ENCODE measurements around the gene LHPP.
A peak's percentile ranks its signal among the peaks of the same experiment; 100 is the strongest.

The LHPP gene

DNA sequence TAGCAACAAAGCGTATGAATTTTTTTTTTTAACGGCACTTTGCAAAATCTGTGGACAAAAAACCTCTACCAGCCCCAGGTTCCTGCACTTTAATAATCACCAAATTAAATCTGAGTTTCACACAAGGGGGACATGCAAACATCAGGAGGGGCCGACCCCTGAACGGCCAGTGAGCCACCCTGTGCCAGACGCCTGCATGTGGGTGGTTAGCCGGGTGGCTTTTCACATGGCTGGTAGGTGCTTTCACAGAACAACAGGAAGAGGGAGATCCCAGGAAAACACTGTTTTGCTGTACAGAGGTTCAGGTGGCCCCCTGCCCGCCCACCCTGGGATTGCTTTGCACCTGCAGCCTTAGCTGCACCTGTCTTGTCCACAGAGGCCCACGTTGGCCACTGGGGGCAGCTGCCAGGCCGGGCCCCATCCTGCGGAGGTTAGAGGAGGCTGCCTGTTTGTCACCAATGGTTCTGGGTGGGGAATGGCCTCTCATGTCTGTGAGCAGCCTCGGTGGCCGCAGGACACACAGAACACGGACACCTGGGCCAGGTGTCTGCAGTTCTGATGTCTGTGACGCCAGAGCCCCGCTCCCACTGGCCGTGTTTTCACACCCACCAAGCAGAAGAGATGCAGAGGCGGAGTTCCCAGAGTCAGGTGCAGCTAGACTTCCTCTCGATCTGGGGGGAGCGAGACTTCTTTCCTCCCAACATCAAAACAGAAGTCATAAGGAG lies 174.8 kb downstream of the LHPP start:
- no peaks in the 10 kb centered on the region for H3K27me3 Mint-ChIP-seq
- no peak overlapping the region for H3K27ac Mint-ChIP-seq
- no peak for DNase-seq
- no peak overlapping the region for H3K4me3 Mint-ChIP-seq
- H3K36me3 Mint-ChIP-seq (ENCODE audit: low read depth) = peaks cover 14% of the 10 kb centered on the region
- H3K9me3 Mint-ChIP-seq = no peaks in the 10 kb centered on the region
- ATAC-seq = no peak
- H3K4me1 Mint-ChIP-seq = peaks cover 54% of the 10 kb centered on the region

- Mint-ChIP-seq H3K27ac (peak overlapping the region; percentile 64), H3K4me3 (no peak overlapping the region)
- no peak for ATAC-seq
Observed at GRCh38 chr10:124637091-124637700, 175.6 kb downstream of the LHPP start.

DNA sequence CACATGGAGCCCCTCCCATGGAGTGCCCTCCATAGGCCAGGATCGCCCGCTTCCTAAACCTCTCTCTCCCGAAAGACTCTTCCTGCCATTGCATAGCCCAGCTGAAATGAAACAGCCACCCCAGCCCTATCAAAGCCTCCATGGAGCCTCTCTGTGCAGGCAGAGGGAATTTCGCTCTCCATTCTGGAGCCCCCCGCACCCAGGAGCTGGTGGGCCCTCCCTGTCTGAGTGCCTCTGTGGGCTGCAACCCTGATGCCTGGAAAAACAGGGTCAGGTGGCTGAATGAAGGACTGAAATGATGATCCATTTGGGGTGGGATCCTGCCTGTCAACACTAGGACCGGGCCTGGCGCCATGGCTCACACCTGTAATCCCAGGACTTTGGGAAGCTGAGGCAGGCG lies 176.1 kb downstream of the LHPP start:
- Mint-ChIP-seq H3K27me3 (no peaks in the 10 kb centered on the region), H3K27ac (peak overlapping the region; percentile 64), H3K4me3 (no peak overlapping the region), H3K9me3 (no peaks in the 10 kb centered on the region), H3K36me3 (ENCODE audit: low read depth) (peaks cover 14% of the 10 kb centered on the region), H3K4me1 (peaks cover 59% of the 10 kb centered on the region)
- no peak for DNase-seq
- ATAC-seq = no peak

More at GRCh38 chr10:124637091-124637700, 175.6 kb downstream of the LHPP start:
- DNase-seq = no peak
- H3K27me3 Mint-ChIP-seq = no peaks in the 10 kb centered on the region
- H3K9me3 Mint-ChIP-seq = no peaks in the 10 kb centered on the region
- H3K36me3 Mint-ChIP-seq (ENCODE audit: low read depth) = peaks cover 14% of the 10 kb centered on the region
- peaks cover 54% of the 10 kb centered on the region for H3K4me1 Mint-ChIP-seq

DNA sequence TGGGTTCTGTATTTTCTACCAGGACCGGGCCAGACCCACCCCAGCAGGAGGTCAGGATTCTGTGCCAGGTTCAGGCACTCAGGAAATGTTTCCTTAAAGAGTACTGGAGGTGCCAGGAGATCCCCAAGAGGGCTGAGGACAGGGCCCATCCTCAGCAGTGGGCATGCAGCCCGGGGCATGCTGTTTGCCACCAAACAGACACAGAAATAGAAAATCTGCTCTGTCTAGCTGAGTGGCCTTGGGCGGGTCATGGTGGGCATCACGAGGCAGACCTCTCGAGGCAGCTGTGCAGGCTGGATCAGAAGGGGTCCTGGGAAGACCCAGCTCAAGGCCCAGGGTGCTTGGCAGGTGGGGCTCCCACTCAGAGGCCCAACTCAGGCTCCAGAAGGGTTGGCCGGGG lies 177.6 kb downstream of the LHPP start:
- H3K4me3 Mint-ChIP-seq = no peak overlapping the region

DNA sequence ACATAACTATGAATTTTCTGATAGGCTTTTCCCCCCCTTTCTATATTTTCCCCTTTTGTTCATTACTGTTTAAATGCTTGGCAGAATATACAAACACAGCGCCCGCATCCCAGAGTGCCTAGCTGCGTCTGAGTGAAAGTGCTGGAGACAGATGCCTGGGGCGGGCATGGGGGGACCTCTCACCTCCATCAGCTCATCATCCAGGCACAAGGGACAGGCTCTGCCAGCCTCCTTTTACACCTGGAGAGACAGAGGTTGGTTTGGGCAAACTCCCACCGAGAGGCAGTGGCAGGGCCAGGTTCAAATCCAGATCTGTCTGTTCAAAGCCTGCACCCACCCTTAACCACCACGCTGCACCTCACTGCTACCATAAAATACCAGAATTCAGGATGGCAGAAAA lies 178.0 kb downstream of the LHPP start:
- Mint-ChIP-seq H3K4me3 (no peak overlapping the region), H3K4me1 (peaks cover 66% of the 10 kb centered on the region)
- ATAC-seq = no peak

More for the DNA sequence above, 177.6 kb downstream of the LHPP start:
- H3K4me1 Mint-ChIP-seq = peaks cover 62% of the 10 kb centered on the region
- DNase-seq (no peak), ATAC-seq (no peak)
- no peak overlapping the region for H3K27ac Mint-ChIP-seq
- no peaks in the 10 kb centered on the region for H3K9me3 Mint-ChIP-seq
- no peaks in the 10 kb centered on the region for H3K27me3 Mint-ChIP-seq
- H3K36me3 Mint-ChIP-seq (ENCODE audit: low read depth) = peaks cover 6% of the 10 kb centered on the region

GRCh38 chr10:124640056-124640455 lies 178.4 kb downstream of the LHPP start:
- no peaks in the 10 kb centered on the region for H3K27me3 Mint-ChIP-seq
- ATAC-seq = no peak
- no peak overlapping the region for H3K27ac Mint-ChIP-seq
- no peak for DNase-seq
- peaks cover 68% of the 10 kb centered on the region for H3K4me1 Mint-ChIP-seq
- H3K36me3 Mint-ChIP-seq (ENCODE audit: low read depth) = no peaks in the 10 kb centered on the region
- H3K4me3 Mint-ChIP-seq = no peak overlapping the region
- H3K9me3 Mint-ChIP-seq = no peaks in the 10 kb centered on the region

More for the DNA sequence above, 178.0 kb downstream of the LHPP start:
- no peak for DNase-seq
- no peaks in the 10 kb centered on the region for H3K27me3 Mint-ChIP-seq
- H3K9me3 Mint-ChIP-seq = no peaks in the 10 kb centered on the region
- H3K36me3 Mint-ChIP-seq (ENCODE audit: low read depth) = peaks cover 2% of the 10 kb centered on the region
- H3K27ac Mint-ChIP-seq = no peak overlapping the region

DNA sequence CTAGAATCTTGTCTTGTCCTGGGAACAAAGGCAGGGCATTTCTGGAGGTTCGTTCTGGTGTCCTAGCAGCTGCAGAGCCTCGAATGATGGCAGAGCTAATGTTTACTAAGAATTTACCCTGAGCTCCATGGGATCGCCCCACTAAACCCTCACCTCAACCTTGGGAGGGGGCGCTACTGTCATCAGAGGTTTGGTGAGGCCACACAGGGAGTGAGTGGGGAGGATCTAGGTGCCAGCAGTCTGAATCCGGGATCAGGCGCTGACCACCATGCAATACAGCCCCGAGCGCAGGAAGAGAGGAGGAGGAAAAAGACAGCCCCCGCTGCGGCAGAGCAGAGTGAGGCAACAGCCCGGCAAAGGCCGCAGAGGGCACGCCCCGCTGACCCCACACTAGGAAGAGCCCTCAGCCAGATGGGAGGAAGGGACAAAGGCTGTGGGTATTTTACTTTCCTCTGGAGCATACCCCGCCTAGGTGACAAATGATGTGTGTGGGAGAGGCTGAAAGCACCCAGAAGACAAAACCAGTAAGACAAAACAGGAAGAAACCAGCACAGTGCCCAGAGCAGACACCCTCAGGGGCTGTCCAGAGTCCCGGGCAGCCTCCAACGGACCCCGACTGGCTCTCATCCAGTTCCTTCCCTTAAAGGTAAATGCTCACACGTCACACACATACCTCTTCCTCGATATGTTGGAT lies 179.1 kb downstream of the LHPP start:
- Mint-ChIP-seq H3K4me3 (peak overlapping the region; percentile 33), H3K27me3 (no peaks in the 10 kb centered on the region), H3K27ac (peak overlapping the region; percentile 80), H3K36me3 (ENCODE audit: low read depth) (no peaks in the 10 kb centered on the region), H3K9me3 (no peaks in the 10 kb centered on the region), H3K4me1 (peaks cover 70% of the 10 kb centered on the region)
- ATAC-seq (peak; percentile 30), DNase-seq (no peak)

GRCh38 chr10:124641282-124642087 lies 179.9 kb downstream of the LHPP start:
- no peaks in the 10 kb centered on the region for H3K27me3 Mint-ChIP-seq
- ATAC-seq (peak; percentile 68), DNase-seq (no peak)
- peaks cover 70% of the 10 kb centered on the region for H3K4me1 Mint-ChIP-seq
- H3K27ac Mint-ChIP-seq = peak overlapping the region; percentile 80
- peak overlapping the region; percentile 33 for H3K4me3 Mint-ChIP-seq
- H3K9me3 Mint-ChIP-seq = no peaks in the 10 kb centered on the region
- no peaks in the 10 kb centered on the region for H3K36me3 Mint-ChIP-seq (ENCODE audit: low read depth)

- DNase-seq (no peak), ATAC-seq (no peak)
- no peaks in the 10 kb centered on the region for H3K36me3 Mint-ChIP-seq (ENCODE audit: low read depth)
- no peaks in the 10 kb centered on the region for H3K27me3 Mint-ChIP-seq
- H3K9me3 Mint-ChIP-seq = no peaks in the 10 kb centered on the region
- H3K4me3 Mint-ChIP-seq = no peak overlapping the region
- peak overlapping the region; percentile 80 for H3K27ac Mint-ChIP-seq
- H3K4me1 Mint-ChIP-seq = peaks cover 70% of the 10 kb centered on the region
Observed at GRCh38 chr10:124642088-124642710, 180.6 kb downstream of the LHPP start.

DNA sequence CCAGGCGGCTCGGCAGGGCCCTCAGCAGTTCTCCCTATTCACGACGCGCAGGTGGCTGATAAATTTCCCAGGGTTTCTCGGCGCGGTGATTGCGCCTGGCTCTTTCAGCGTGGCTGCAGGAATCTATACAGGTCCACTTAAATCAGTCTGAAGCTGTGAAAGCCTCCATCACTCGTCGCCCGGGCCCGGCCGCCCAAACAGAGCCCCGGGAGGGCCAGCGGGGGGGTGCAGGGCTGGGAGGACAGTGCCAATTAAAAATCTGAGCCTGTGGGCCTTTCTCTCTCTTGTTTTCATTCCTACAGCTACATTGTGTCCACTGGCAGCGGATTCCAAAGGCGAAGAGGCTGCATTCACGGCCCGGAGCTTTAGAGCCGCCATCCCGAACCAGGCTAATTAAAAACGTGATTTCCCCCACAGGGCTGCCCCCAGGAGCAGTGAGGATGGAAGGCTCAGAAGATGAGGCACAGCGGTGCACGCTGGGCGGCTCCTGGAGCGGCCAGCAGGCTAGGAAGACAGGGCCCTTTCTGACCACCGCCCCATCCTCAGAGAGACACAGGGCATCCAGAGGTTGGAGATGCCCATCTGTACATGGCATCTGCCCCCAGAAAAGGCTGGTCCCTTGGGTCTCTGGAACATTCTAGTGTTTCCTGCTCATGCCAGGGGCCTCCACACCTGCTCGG lies 181.8 kb downstream of the LHPP start:
- Mint-ChIP-seq H3K4me1 (peaks cover 71% of the 10 kb centered on the region), H3K27ac (no peak overlapping the region), H3K9me3 (no peaks in the 10 kb centered on the region), H3K4me3 (no peak overlapping the region), H3K36me3 (ENCODE audit: low read depth) (no peaks in the 10 kb centered on the region), H3K27me3 (no peaks in the 10 kb centered on the region)
- DNase-seq = no peak
- ATAC-seq = no peak

DNA sequence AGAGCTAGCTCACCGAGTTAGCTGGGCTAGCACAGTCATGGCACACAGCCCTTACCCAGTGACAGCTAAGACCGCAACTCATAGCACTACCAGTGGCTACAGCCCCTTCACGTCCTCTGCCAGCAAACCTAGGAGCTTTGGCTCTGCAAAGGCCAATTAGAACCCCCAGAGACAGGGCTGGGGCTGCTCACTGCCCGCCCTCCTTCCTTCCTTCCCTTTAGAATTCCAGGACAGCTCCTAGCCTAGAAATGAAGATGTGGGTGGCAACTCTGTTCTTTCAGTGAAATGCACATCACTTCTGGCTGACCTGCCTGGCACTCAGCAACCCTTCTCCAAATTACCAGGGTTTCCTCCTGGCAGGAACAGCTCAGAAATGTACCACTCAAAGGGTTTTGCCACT lies 182.6 kb downstream of the LHPP start:
- H3K4me3 Mint-ChIP-seq = no peak overlapping the region
- H3K27me3 Mint-ChIP-seq = no peaks in the 10 kb centered on the region
- ATAC-seq (no peak), DNase-seq (no peak)
- H3K4me1 Mint-ChIP-seq = peaks cover 78% of the 10 kb centered on the region
- H3K36me3 Mint-ChIP-seq (ENCODE audit: low read depth) = no peaks in the 10 kb centered on the region
- no peaks in the 10 kb centered on the region for H3K9me3 Mint-ChIP-seq
- peak overlapping the region; percentile 54 for H3K27ac Mint-ChIP-seq

DNA sequence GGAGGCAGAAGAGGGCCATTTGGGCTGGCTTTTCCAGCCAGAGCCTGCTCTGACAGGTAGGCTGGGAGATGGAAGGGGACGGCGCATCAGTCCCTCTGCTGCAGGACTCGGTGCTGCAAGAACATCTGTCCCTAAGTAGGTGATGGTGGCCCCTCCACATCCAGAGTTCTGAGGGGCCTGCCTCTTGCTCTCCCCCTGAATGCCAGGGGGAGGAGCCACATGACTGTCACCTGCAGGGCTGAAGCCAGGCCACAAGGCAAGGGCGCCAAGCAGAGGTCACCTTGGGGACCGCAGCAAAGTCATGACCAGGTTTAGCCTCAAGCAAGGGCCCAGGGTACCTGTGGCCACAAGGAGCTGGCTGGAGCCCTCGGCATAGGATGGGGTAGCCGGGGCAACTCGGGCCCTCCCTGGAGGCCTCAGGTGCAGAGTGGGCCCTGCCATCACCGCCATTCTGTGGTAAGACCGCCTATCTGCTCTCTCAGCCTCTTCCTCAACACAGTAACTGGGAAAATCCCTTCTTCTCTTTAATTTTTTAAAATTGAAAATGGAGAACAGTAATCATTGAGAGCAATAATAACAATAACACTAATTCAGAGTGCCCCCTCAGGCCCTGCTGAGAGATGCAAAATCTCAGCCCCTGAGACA lies 183.3 kb downstream of the LHPP start:
- H3K27ac Mint-ChIP-seq = no peak overlapping the region
- H3K4me3 Mint-ChIP-seq = no peak overlapping the region
- no peak for DNase-seq
- H3K4me1 Mint-ChIP-seq = peaks cover 80% of the 10 kb centered on the region
- H3K9me3 Mint-ChIP-seq = no peaks in the 10 kb centered on the region
- no peaks in the 10 kb centered on the region for H3K27me3 Mint-ChIP-seq
- ATAC-seq = no peak
- H3K36me3 Mint-ChIP-seq (ENCODE audit: low read depth) = no peaks in the 10 kb centered on the region

- no peak for ATAC-seq
- peaks cover 80% of the 10 kb centered on the region for H3K4me1 Mint-ChIP-seq
- DNase-seq = no peak
- no peaks in the 10 kb centered on the region for H3K27me3 Mint-ChIP-seq
- H3K36me3 Mint-ChIP-seq (ENCODE audit: low read depth) = no peaks in the 10 kb centered on the region
- H3K9me3 Mint-ChIP-seq = no peaks in the 10 kb centered on the region
- no peak overlapping the region for H3K27ac Mint-ChIP-seq
- H3K4me3 Mint-ChIP-seq = no peak overlapping the region
Observed at GRCh38 chr10:124645467-124646095, 184.0 kb downstream of the LHPP start.

Measured in activated naive CD8-positive, alpha-beta T cell treated with anti-CD3 and anti-CD28 coated beads, Interleukin-2, amount 50 U/mL, for 24 hours (primary cell).